Smooth muscle cell (in vitro differentiated cells): Measurements from ENCODE around the gene PHF21B. TPM values are rescaled to one million over a fixed set of nuclear protein-coding genes. Genes with fewer than 3 reads are reported as not detected.

Experiments
- DNase-seq: peaks from one replicate; lab custom pipeline; 2025; ENCODE audit not compliant: unreplicated experiment; lab: John Stamatoyannopoulos, UW
- H2AFZ ChIP-seq: fragments of 200-600 bp; sonication (generic); 2 replicates; pipeline ENCODE4 v1.6.0; 2016; ENCODE audit warnings: antibody characterized with exemption, low read depth, mild to moderate bottlenecking
- H3F3A ChIP-seq: fragments of 200-600 bp; sonication (generic); 2 replicates; pipeline ENCODE4 v1.6.0; 2017; ENCODE audit warnings: antibody characterized with exemption, low read depth
- H3K27ac ChIP-seq: fragments of 200-600 bp; sonication (generic); 2 replicates; pipeline ENCODE4 v1.5.1; 2016; ENCODE audit warnings: low read depth, mild to moderate bottlenecking
- H3K27me3 ChIP-seq: fragments of 200-600 bp; sonication (generic); 2 replicates; pipeline ENCODE4 v1.6.1; 2016; ENCODE audit warnings: low read depth, mild to moderate bottlenecking
- H3K36me3 ChIP-seq: fragments of 200-600 bp; sonication (generic); 2 replicates; pipeline ENCODE4 v1.5.1; 2016; ENCODE audit warnings: low read depth
- H3K4me1 ChIP-seq: fragments of 200-600 bp; sonication (generic); 2 replicates; pipeline ENCODE4 v1.5.1; 2016; ENCODE audit warnings: low read depth
- H3K4me2 ChIP-seq: fragments of 200-600 bp; sonication (generic); 2 replicates; pipeline ENCODE4 v1.6.0; 2016; ENCODE audit warnings: mild to moderate bottlenecking
- H3K4me3 ChIP-seq: fragments of 200-600 bp; sonication (generic); 2 replicates; pipeline ENCODE4 v1.5.1; 2016; ENCODE audit warnings: mild to moderate bottlenecking
- H3K79me2 ChIP-seq: fragments of 200-600 bp; sonication (generic); 2 replicates; pipeline ENCODE4 v1.6.0; 2016; ENCODE audit warnings: low read depth, mild to moderate bottlenecking
- H3K9ac ChIP-seq: fragments of 200-600 bp; sonication (generic); 2 replicates; pipeline ENCODE4 v1.6.0; 2016; ENCODE audit warnings: low read depth
- H3K9me3 ChIP-seq: fragments of 200-600 bp; sonication (generic); replicated peaks from 2 replicates; pipeline ENCODE4 v1.5.1; 2016; ENCODE audit warnings: low read depth
- H4K20me1 ChIP-seq: fragments of 200-600 bp; sonication (generic); 2 replicates; pipeline ENCODE4 v1.6.0; 2016; ENCODE audit warnings: low read depth
- CTCF ChIP-seq: fragments of 200-600 bp; sonication (generic); IDR thresholded peaks from 2 replicates; pipeline ENCODE4 v1.5.1; 2017; ENCODE audit warnings: borderline replicate concordance, mild to moderate bottlenecking, antibody characterized with exemption; ENCODE audit not compliant: insufficient read depth, poor library complexity, severe bottlenecking
- WGBS: methylation state at CpG from one replicate; pipeline ENCODE4 v1.1.7; 2016; ENCODE audit warnings: low lambda C conversion rate; 5-methylcytosine and 5-hydroxymethylcytosine counted together
- polyA plus RNA-seq: library from polyadenylated mRNA; unstranded; fragments of >200 nt; fragmentation: Nextera tagmentation; extraction: Ambion mirVana; gene quantifications from 2 replicates; pipeline ENCODE4 v1.2.1, GENCODE V29; 2016
- total RNA-seq: library from RNA; depleted of rRNA; stranded (reverse); fragments of >200 nt; gene quantifications from 2 replicates; pipeline ENCODE4 v1.2.3, GENCODE V29; 2014

Gene PHF21B
- total and polyA plus RNA-seq, 2 experiments from 2014 or later = 0.13 TPM

- Histone ChIP-seq H3F3A (no peaks in the 10 kb centered on the region), H2AFZ (no peak overlapping the region), H3K9me3 (no peaks in the 10 kb centered on the region), H3K4me3 (no peak overlapping the region), H4K20me1 (no peaks in the 10 kb centered on the region), H3K36me3 (no peaks in the 10 kb centered on the region), H3K4me1 (no peaks in the 10 kb centered on the region), H3K27me3 (no peaks in the 10 kb centered on the region), H3K9ac (no peak overlapping the region), H3K79me2 (no peaks in the 10 kb centered on the region), H3K27ac (no peak overlapping the region), H3K4me2 (no peak overlapping the region)
- 96% methylated on average over 13 of the region's 13 CpGs for WGBS
- TF ChIP-seq CTCF = no peak
- DNase-seq = no peak
These were observed 17.6 kb downstream of the PHF21B start for GRCh38 chr22:44992166-44992565.

GRCh38 chr22:44991218-44991617 is 18.6 kb downstream of the PHF21B start:
- Histone ChIP-seq H3K9ac (no peak overlapping the region), H3K27me3 (no peaks in the 10 kb centered on the region), H4K20me1 (no peaks in the 10 kb centered on the region), H3F3A (no peaks in the 10 kb centered on the region), H2AFZ (no peak overlapping the region), H3K36me3 (no peaks in the 10 kb centered on the region), H3K27ac (no peak overlapping the region), H3K4me1 (no peaks in the 10 kb centered on the region), H3K4me2 (no peak overlapping the region), H3K79me2 (no peaks in the 10 kb centered on the region), H3K4me3 (no peak overlapping the region), H3K9me3 (no peaks in the 10 kb centered on the region)
- DNase-seq = no peak
- 87% methylated on average over 10 of the region's 10 CpGs for WGBS
- TF ChIP-seq CTCF = no peak

GRCh38 chr22:44990810-44991209 is 19.0 kb downstream of the PHF21B start:
- H3K36me3 ChIP-seq = no peaks in the 10 kb centered on the region
- TF ChIP-seq CTCF = no peak
- no peak for DNase-seq
- H3K79me2 ChIP-seq = no peaks in the 10 kb centered on the region
- no peak overlapping the region for H3K4me2 ChIP-seq
- no peak overlapping the region for H2AFZ ChIP-seq
- no peaks in the 10 kb centered on the region for H3K9me3 ChIP-seq
- no peak overlapping the region for H3K27ac ChIP-seq
- H3K4me1 ChIP-seq = no peaks in the 10 kb centered on the region
- H3K4me3 ChIP-seq = no peak overlapping the region
- no peaks in the 10 kb centered on the region for H3F3A ChIP-seq
- H3K9ac ChIP-seq = no peak overlapping the region
- H4K20me1 ChIP-seq = no peaks in the 10 kb centered on the region
- WGBS = 79% methylated on average over 15 of the region's 15 CpGs
- H3K27me3 ChIP-seq = no peaks in the 10 kb centered on the region

GRCh38 chr22:44990328-44990727 is 19.5 kb downstream of the PHF21B start:
- H3K4me1 ChIP-seq = no peaks in the 10 kb centered on the region
- H3F3A ChIP-seq = no peaks in the 10 kb centered on the region
- H3K4me3 ChIP-seq = no peak overlapping the region
- whole genome bisulfite sequencing = 96% methylated on average over 13 of the region's 13 CpGs
- no peak overlapping the region for H3K4me2 ChIP-seq
- TF ChIP-seq CTCF = no peak
- no peak overlapping the region for H3K27ac ChIP-seq
- H3K79me2 ChIP-seq = no peaks in the 10 kb centered on the region
- H3K27me3 ChIP-seq = no peaks in the 10 kb centered on the region
- H3K9ac ChIP-seq = no peak overlapping the region
- no peaks in the 10 kb centered on the region for H4K20me1 ChIP-seq
- no peaks in the 10 kb centered on the region for H3K9me3 ChIP-seq
- DNase-seq = no peak
- no peak overlapping the region for H2AFZ ChIP-seq
- no peaks in the 10 kb centered on the region for H3K36me3 ChIP-seq
